Erythroblast (primary cell): ENCODE results near the gene SCN1A.

ENCODE experiments used
- GATA1 ChIP-seq: IDR thresholded peaks from 2 replicates; pipeline ENCODE4 v1.6.1; 2011; ENCODE audit warnings: low read depth, mild to moderate bottlenecking, control low read depth, low read length, moderate library complexity
- POLR2A ChIP-seq: IDR thresholded peaks from 2 replicates; pipeline ENCODE4 v1.6.1; 2011; ENCODE audit warnings: mild to moderate bottlenecking, low read length

GRCh38 chr2:165970663-165971062 lies 157.2 kb downstream of the SCN1A start:
- no peak for TF ChIP-seq POLR2A
- TF ChIP-seq GATA1 = no peak
